WTC11 (cell line): ENCODE measurements around the gene FER. TPM values are rescaled to one million over a fixed set of nuclear protein-coding genes. Genes with fewer than 3 reads are reported as not detected.

Experiments used
- ATAC-seq: fragments of 200-7000 bp; cut with Tn5 transposase; 2 replicates; pipeline ENCODE4 v1.10.0; 2021; ENCODE audit warnings: mild to moderate bottlenecking, moderate library complexity
- CTCF ChIA-PET: fragments of 300-600 bp; sonication (Branson Sonifier 250); formaldehyde crosslinking; loops from one replicate; lab custom pipeline; 2021; ENCODE audit warnings: antibody characterized with exemption; lab: Charles Lee
- POLR2A ChIA-PET: fragments of 350-600 bp; sonication (Branson Sonifier 250); formaldehyde crosslinking; loops from one replicate; lab custom pipeline; 2021; ENCODE audit warnings: antibody characterized with exemption; lab: Charles Lee
- DNase-seq: peaks from one replicate; pipeline ENCODE4 v3.0.0; 2021; ENCODE audit warnings: low spot score
- H3K27ac Mint-ChIP-seq: 2 replicates; pipeline ENCODE4 v1.8.0; 2021; ENCODE audit warnings: mixed read lengths
- H3K27me3 Mint-ChIP-seq: 2 replicates; pipeline ENCODE4 v1.8.0; 2021; ENCODE audit warnings: low read depth, mild to moderate bottlenecking, moderate library complexity, mixed read lengths
- H3K36me3 Mint-ChIP-seq: 2 replicates; pipeline ENCODE4 v1.8.0; 2021; ENCODE audit warnings: mixed read lengths
- H3K4me1 Mint-ChIP-seq: 2 replicates; pipeline ENCODE4 v1.8.0; 2022; ENCODE audit warnings: mixed read lengths
- H3K4me3 Mint-ChIP-seq: 2 replicates; pipeline ENCODE4 v1.8.0; 2021; ENCODE audit warnings: mild to moderate bottlenecking, moderate library complexity, mixed read lengths
- H3K9me3 Mint-ChIP-seq: 2 replicates; pipeline ENCODE4 v1.8.0; 2021; ENCODE audit warnings: mixed read lengths
- ATF1 ChIP-seq: sonication (generic); formaldehyde crosslinking; IDR thresholded peaks from 2 replicates; pipeline ENCODE4 v1.8.1; 2023; ENCODE audit warnings: mild to moderate bottlenecking, moderate library complexity, missing genetic modification reagents
- FOXJ3 ChIP-seq: sonication (generic); formaldehyde crosslinking; IDR thresholded peaks from 2 replicates; pipeline ENCODE4 v1.9.0; 2021; ENCODE audit warnings: missing genetic modification reagents, mild to moderate bottlenecking, borderline replicate concordance
- GTF2I ChIP-seq: fragments of 250-450 bp; sonication (Bioruptor Pico); conservative IDR thresholded peaks from 2 replicates; pipeline ENCODE4 v1.4.0; 2021; ENCODE audit warnings: mild to moderate bottlenecking
- JUN ChIP-seq: sonication (generic); formaldehyde crosslinking; IDR thresholded peaks from 2 replicates; pipeline ENCODE4 v1.8.0; 2023; ENCODE audit warnings: mild to moderate bottlenecking, missing genetic modification reagents
- KAT7 ChIP-seq: sonication (generic); formaldehyde crosslinking; IDR thresholded peaks from 2 replicates; pipeline ENCODE4 v1.8.1; 2023; ENCODE audit warnings: missing genetic modification reagents, mild to moderate bottlenecking, borderline replicate concordance
- OVOL2 ChIP-seq: fragments of 250-450 bp; sonication (Bioruptor Pico); IDR thresholded peaks from 2 replicates; pipeline ENCODE4 v1.9.0; 2021; ENCODE audit warnings: mild to moderate bottlenecking, borderline replicate concordance
- SOX15 ChIP-seq: fragments of 250-450 bp; sonication (Bioruptor Pico); IDR thresholded peaks from 2 replicates; pipeline ENCODE4 v1.9.0; 2021; ENCODE audit warnings: mild to moderate bottlenecking
- ZBTB21 ChIP-seq: sonication (generic); formaldehyde crosslinking; IDR thresholded peaks from 2 replicates; pipeline ENCODE4 v1.8.1; 2023; ENCODE audit warnings: mild to moderate bottlenecking, missing genetic modification reagents, borderline replicate concordance
- ZNF138 ChIP-seq: sonication (generic); formaldehyde crosslinking; conservative IDR thresholded peaks from 2 replicates; pipeline ENCODE4 v1.8.1; 2022; ENCODE audit warnings: mild to moderate bottlenecking, moderate library complexity, missing genetic modification reagents
- ZNF425 ChIP-seq: fragments of 250-450 bp; sonication (Bioruptor Pico); conservative IDR thresholded peaks from 2 replicates; pipeline ENCODE4 v1.9.0; 2021; ENCODE audit warnings: mild to moderate bottlenecking
- ZSCAN18 ChIP-seq: fragments of 250-450 bp; sonication (Bioruptor Pico); IDR thresholded peaks from 2 replicates; pipeline ENCODE4 v2.1.2; 2022; ENCODE audit warnings: mild to moderate bottlenecking, moderate library complexity
- total RNA-seq: library from RNA; stranded (reverse); gene quantifications from 3 replicates; pipeline ENCODE4 v1.2.3, GENCODE V29; 2021
- TF ChIP-seq, protein P1 (sequence below): sonication (generic); formaldehyde crosslinking; IDR thresholded peaks from 2 replicates; pipeline ENCODE4 v1.8.0; 2022; ENCODE audit warnings: mild to moderate bottlenecking, missing genetic modification reagents
- TF ChIP-seq, protein P2 (sequence below): fragments of 250-450 bp; sonication (Bioruptor Pico); IDR thresholded peaks from 2 replicates; pipeline ENCODE4 v1.9.0; 2021; ENCODE audit warnings: mild to moderate bottlenecking, borderline replicate concordance
- TF ChIP-seq, protein P3 (sequence below): fragments of 250-450 bp; sonication (Bioruptor Pico); IDR thresholded peaks from 2 replicates; pipeline ENCODE4 v1.9.0; 2021; ENCODE audit warnings: mild to moderate bottlenecking
- TF ChIP-seq, protein P4 (sequence below): sonication (generic); formaldehyde crosslinking; IDR thresholded peaks from 2 replicates; pipeline ENCODE4 v1.8.1; 2022; ENCODE audit warnings: missing genetic modification reagents, borderline replicate concordance

Gene FER
- total RNA-seq, 1 experiment from 2014 or later = 13.8 TPM

- ATAC-seq (no peak), DNase-seq (no peak)
- TF ChIP-seq, protein P1, sequence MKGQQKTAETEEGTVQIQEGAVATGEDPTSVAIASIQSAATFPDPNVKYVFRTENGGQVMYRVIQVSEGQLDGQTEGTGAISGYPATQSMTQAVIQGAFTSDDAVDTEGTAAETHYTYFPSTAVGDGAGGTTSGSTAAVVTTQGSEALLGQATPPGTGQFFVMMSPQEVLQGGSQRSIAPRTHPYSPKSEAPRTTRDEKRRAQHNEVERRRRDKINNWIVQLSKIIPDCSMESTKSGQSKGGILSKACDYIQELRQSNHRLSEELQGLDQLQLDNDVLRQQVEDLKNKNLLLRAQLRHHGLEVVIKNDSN (CRISPR knock-in tag) = no peak
- no peak for TF ChIP-seq ZNF425 (CRISPR knock-in tag)
- no peak for TF ChIP-seq KAT7 (CRISPR knock-in tag)
- Mint-ChIP-seq H3K9me3 (peaks cover 26% of the 10 kb centered on the region), H3K4me1 (peaks cover 12% of the 10 kb centered on the region), H3K27ac (no peak overlapping the region), H3K4me3 (no peak overlapping the region), H3K27me3 (no peaks in the 10 kb centered on the region), H3K36me3 (peaks cover 28% of the 10 kb centered on the region)
- POLR2A ChIA-PET = interaction anchor here (0.8 kb wide), 1 partner anchor 38 kb away, joined by 3 read pairs; no protein-coding TSS in a partner anchor
- CTCF ChIA-PET = no interaction called here
Measured at GRCh38 chr5:108798513-108799265, 51.0 kb downstream of the FER start.

- no peak for ATAC-seq
- TF ChIP-seq, protein P2, sequence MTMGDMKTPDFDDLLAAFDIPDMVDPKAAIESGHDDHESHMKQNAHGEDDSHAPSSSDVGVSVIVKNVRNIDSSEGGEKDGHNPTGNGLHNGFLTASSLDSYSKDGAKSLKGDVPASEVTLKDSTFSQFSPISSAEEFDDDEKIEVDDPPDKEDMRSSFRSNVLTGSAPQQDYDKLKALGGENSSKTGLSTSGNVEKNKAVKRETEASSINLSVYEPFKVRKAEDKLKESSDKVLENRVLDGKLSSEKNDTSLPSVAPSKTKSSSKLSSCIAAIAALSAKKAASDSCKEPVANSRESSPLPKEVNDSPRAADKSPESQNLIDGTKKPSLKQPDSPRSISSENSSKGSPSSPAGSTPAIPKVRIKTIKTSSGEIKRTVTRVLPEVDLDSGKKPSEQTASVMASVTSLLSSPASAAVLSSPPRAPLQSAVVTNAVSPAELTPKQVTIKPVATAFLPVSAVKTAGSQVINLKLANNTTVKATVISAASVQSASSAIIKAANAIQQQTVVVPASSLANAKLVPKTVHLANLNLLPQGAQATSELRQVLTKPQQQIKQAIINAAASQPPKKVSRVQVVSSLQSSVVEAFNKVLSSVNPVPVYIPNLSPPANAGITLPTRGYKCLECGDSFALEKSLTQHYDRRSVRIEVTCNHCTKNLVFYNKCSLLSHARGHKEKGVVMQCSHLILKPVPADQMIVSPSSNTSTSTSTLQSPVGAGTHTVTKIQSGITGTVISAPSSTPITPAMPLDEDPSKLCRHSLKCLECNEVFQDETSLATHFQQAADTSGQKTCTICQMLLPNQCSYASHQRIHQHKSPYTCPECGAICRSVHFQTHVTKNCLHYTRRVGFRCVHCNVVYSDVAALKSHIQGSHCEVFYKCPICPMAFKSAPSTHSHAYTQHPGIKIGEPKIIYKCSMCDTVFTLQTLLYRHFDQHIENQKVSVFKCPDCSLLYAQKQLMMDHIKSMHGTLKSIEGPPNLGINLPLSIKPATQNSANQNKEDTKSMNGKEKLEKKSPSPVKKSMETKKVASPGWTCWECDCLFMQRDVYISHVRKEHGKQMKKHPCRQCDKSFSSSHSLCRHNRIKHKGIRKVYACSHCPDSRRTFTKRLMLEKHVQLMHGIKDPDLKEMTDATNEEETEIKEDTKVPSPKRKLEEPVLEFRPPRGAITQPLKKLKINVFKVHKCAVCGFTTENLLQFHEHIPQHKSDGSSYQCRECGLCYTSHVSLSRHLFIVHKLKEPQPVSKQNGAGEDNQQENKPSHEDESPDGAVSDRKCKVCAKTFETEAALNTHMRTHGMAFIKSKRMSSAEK (CRISPR knock-in tag) = no peak
- TF ChIP-seq ZNF138 (CRISPR knock-in tag) = no peak
- TF ChIP-seq, protein P3, sequence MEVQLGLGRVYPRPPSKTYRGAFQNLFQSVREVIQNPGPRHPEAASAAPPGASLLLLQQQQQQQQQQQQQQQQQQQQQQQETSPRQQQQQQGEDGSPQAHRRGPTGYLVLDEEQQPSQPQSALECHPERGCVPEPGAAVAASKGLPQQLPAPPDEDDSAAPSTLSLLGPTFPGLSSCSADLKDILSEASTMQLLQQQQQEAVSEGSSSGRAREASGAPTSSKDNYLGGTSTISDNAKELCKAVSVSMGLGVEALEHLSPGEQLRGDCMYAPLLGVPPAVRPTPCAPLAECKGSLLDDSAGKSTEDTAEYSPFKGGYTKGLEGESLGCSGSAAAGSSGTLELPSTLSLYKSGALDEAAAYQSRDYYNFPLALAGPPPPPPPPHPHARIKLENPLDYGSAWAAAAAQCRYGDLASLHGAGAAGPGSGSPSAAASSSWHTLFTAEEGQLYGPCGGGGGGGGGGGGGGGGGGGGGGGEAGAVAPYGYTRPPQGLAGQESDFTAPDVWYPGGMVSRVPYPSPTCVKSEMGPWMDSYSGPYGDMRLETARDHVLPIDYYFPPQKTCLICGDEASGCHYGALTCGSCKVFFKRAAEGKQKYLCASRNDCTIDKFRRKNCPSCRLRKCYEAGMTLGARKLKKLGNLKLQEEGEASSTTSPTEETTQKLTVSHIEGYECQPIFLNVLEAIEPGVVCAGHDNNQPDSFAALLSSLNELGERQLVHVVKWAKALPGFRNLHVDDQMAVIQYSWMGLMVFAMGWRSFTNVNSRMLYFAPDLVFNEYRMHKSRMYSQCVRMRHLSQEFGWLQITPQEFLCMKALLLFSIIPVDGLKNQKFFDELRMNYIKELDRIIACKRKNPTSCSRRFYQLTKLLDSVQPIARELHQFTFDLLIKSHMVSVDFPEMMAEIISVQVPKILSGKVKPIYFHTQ (CRISPR knock-in tag) = no peak
- no peak for TF ChIP-seq OVOL2 (CRISPR knock-in tag)
- no peak for TF ChIP-seq GTF2I (CRISPR knock-in tag)
- TF ChIP-seq FOXJ3 (CRISPR knock-in tag) = no peak
- TF ChIP-seq SOX15 (CRISPR knock-in tag) = no peak
- TF ChIP-seq ZBTB21 (CRISPR knock-in tag) = no peak
- TF ChIP-seq, protein P4, sequence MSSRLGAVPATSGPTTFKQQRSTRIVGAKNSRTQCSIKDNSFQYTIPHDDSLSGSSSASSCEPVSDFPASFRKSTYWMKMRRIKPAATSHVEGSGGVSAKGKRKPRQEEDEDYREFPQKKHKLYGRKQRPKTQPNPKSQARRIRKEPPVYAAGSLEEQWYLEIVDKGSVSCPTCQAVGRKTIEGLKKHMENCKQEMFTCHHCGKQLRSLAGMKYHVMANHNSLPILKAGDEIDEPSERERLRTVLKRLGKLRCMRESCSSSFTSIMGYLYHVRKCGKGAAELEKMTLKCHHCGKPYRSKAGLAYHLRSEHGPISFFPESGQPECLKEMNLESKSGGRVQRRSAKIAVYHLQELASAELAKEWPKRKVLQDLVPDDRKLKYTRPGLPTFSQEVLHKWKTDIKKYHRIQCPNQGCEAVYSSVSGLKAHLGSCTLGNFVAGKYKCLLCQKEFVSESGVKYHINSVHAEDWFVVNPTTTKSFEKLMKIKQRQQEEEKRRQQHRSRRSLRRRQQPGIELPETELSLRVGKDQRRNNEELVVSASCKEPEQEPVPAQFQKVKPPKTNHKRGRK (CRISPR knock-in tag) = no peak
- TF ChIP-seq ZSCAN18 (CRISPR knock-in tag) = no peak
- TF ChIP-seq JUN (CRISPR knock-in tag) = no peak
- TF ChIP-seq ATF1 (CRISPR knock-in tag) = no peak
- H3K4me3 Mint-ChIP-seq = no peak overlapping the region
- peaks cover 12% of the 10 kb centered on the region for H3K4me1 Mint-ChIP-seq
- no peaks in the 10 kb centered on the region for H3K27me3 Mint-ChIP-seq
- DNase-seq = no peak
- POLR2A ChIA-PET = no interaction called here
- peaks cover 48% of the 10 kb centered on the region for H3K36me3 Mint-ChIP-seq
- peaks cover 43% of the 10 kb centered on the region for H3K9me3 Mint-ChIP-seq
- CTCF ChIA-PET = no interaction called here
- H3K27ac Mint-ChIP-seq = no peak overlapping the region
Measured at GRCh38 chr5:108801301-108801700, 53.6 kb downstream of the FER start.
